Measurements from ENCODE around the gene KLHL41.
A peak's percentile ranks its signal among the peaks of the same experiment; 100 is the strongest.
"Not testable (repeated sequence)": the region's sequence is repeated elsewhere in the genome, so short reads cannot be mapped to it uniquely, and the experiment has no call there.

The KLHL41 gene

DNA sequence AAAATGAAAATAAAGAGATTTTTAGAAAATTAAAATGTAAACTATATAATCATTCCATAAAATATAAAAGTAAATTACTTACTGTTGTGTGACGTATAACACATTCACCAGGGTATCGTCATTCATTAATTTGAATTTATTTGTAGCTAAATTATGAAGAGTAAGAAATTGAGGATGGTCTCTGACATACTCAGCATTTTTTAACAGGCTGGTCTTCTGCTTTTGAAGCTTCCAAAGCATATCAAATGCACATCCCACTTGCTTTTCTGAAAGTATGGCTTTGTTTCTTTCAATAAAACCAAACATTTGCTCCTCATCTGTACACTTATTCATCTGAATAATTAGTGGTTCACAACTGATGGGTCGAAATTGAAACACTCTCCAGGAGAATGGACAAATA, 62.1 kb downstream of the KLHL41 start:
- TF ChIP-seq, protein P1, sequence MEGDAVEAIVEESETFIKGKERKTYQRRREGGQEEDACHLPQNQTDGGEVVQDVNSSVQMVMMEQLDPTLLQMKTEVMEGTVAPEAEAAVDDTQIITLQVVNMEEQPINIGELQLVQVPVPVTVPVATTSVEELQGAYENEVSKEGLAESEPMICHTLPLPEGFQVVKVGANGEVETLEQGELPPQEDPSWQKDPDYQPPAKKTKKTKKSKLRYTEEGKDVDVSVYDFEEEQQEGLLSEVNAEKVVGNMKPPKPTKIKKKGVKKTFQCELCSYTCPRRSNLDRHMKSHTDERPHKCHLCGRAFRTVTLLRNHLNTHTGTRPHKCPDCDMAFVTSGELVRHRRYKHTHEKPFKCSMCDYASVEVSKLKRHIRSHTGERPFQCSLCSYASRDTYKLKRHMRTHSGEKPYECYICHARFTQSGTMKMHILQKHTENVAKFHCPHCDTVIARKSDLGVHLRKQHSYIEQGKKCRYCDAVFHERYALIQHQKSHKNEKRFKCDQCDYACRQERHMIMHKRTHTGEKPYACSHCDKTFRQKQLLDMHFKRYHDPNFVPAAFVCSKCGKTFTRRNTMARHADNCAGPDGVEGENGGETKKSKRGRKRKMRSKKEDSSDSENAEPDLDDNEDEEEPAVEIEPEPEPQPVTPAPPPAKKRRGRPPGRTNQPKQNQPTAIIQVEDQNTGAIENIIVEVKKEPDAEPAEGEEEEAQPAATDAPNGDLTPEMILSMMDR (conservative IDR thresholded peaks at IDR 0.05; ENCODE audit: low read length): no peak
- DNase-seq (ENCODE audit: low read depth): no peak
- H3K4me3 ChIP-seq (ENCODE audit: low read length): no peak overlapping the region

DNA sequence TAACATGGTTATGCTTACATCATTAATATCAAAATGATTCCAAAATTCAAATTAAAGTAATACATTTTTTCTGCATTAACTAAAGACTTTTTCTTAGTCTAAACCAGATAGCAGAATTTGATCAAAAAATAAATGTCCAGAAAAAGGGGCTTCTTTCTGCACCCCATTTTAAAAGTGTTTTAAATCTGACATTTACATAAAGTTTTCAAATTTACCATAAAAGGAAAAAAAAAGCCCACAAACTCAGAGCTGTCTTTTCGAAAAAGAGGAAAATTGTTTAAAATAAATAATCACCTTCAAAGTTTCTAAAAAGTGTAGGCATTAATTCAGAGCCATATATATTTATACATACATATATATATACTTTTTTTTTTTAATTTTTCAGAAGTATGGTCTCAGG, 62.7 kb downstream of the KLHL41 start:
- H3K4me3 ChIP-seq (ENCODE audit: low read length): no peak overlapping the region
- no peak for DNase-seq (ENCODE audit: low read depth)
- TF ChIP-seq, protein P1 (conservative IDR thresholded peaks at IDR 0.05; ENCODE audit: low read length): no peak

DNA sequence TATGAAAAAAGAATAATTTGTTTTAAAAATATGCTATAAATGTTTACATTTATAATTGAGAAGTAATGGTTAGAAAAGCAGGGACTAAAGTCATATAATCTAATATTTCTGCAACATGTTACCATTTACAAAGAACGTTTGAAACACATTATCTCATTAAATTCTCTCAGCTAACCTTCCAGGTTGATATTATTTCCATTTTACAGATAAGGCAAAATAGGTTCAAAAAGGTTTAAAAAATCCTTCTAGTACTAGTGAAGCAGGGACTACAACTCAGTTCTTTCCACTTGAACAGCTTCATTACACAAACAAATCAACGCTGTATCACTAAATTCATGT, 63.3 kb downstream of the KLHL41 start:
- TF ChIP-seq, protein P1 (conservative IDR thresholded peaks at IDR 0.05; ENCODE audit: low read length): no peak
- DNase-seq (ENCODE audit: low read depth): no peak
- peak overlapping the region; percentile 87 for H3K4me3 ChIP-seq (ENCODE audit: low read length)

DNA sequence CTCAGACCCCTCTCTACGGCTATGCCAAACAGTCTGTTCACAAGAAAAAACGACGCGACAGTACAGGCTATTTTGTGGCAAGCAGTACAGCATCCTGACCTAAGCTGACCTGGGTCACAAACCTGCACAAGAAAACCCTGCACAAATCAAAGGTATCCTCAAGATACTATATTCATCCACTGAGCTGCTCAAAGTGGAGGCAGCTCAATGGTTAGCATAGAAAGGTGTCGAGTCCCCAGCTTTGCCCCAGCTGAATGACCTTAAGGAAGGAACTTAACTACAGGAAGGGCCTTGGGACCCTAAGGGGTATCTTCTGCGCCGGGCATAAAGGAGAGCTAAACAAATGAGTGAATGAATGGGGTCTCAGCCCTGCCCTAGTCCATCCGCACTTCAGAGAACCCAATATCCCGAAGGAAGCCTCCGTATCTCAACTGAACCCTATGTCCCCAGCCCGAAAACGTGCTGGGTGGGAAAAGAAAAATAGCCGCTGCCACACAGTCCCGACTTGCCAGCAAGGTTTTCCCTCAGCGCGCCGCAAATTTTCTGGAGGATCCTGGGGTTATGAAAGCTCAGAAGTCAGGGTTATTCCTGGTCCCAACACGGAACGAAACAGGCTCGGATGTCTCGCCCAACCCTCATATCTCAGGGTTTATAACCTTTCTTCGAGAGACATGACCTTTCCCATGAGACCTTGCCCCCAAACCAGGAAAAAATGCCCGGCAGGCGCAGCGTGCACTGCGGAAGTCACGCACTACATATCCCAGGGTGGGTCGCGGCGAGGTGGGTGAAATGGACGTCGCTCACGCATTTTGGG, 63.9 kb downstream of the KLHL41 start, which contains the start of gene FASTKD1:
Gene FASTKD1, minus strand, starts transcription at position 706 of the 814 bp plus-strand sequence. CDS start 1,836 bp downstream, outside the sequence.
- peak; percentile 80 for DNase-seq (ENCODE audit: low read depth)
- peak within 1 kb of the TSS; percentile 87 for H3K4me3 ChIP-seq (ENCODE audit: low read length)
- TF ChIP-seq, protein P1 (conservative IDR thresholded peaks at IDR 0.05; ENCODE audit: low read length): no peak

DNA sequence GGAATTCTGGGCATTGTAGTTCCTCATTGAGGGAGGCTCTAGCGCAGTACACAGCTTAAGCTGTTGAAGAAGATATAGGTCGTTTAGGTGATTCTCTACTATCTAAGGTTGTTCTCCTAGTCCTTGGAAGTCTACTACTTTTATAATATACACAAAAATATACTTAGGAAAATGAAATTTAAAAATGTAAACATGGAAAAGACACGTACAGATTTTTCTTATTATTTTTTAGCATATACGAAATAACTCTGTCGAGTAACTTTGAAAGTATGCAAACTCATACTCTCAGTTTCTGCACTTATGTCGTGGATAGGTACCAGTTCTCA, 64.4 kb downstream of the KLHL41 start:
- H3K4me3 ChIP-seq (ENCODE audit: low read length): peak overlapping the region; percentile 87
- no peak for DNase-seq (ENCODE audit: low read depth)
- TF ChIP-seq, protein P1 (conservative IDR thresholded peaks at IDR 0.05; ENCODE audit: low read length): no peak

DNA sequence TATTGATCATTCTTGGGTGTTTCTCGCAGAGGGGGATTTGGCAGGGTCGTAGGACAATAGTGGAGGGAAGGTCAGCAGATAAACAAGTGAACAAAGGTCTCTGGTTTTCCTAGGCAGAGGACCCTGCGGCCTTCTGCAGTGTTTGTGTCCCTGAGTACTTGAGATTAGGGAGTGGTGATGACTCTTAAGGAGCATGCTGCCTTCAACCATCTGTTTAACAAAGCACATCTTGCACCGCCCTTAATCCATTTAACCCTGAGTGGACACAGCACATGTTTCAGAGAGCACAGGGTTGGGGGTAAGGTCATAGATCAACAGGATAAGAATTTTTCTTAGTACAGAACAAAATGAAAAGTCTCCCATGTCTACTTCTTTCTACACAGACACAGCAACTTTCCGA, 65.0 kb downstream of the KLHL41 start:
- not testable (repeated sequence) for DNase-seq (ENCODE audit: low read depth); H3K4me3 ChIP-seq (ENCODE audit: low read length)

DNA sequence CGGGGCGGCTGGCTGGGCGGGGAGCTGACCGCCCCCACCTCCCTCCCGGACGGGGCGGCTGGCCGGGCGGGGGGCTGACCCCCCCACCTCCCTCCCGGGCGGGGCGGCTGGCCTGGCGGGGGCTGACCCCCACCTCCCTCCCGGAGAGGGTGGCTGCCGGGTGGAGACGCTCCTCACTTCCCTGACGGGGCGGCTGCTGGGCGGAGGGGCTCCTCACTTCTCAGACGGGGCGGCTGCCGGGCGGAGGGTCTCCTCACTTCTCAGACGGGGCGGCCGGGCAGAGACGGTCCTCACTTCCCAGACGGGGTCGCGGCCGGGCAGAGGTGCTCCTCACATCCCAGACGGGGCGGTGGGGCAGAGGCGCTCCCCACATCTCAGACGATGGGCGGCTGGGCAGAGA, 65.8 kb downstream of the KLHL41 start:
- not testable (repeated sequence) for H3K4me3 ChIP-seq (ENCODE audit: low read length); DNase-seq (ENCODE audit: low read depth)
